Breast epithelium (tissue), 4 donors: Measurements from ENCODE around the gene LMOD1. TPM values are rescaled to one million over a fixed set of nuclear protein-coding genes. Genes with fewer than 3 reads are reported as not detected.

Experiments
- DNase-seq, 2 donors: peaks; one replicate each; pipeline ENCODE4 v3.0.0-alpha.2; 2019; ENCODE audit warnings: low spot score in 2 of 2
- H3K27ac ChIP-seq, 2 donors: fragments of 200-600 bp; sonication (generic) in 1 of 2; one replicate each; pipeline ENCODE4 v1.5.1; 2016 to 2019; ENCODE audit warnings: mild to moderate bottlenecking in 1 of 2
- H3K27me3 ChIP-seq, 2 donors: fragments of 200-600 bp; sonication (generic) in 1 of 2; one replicate each; pipeline versions ENCODE4 v1.5.1 to v1.6.0; 2017 to 2019; ENCODE audit warnings: control low read depth in 1 of 2, mild to moderate bottlenecking in 1 of 2
- H3K36me3 ChIP-seq: fragments of 200-600 bp; one replicate; pipeline ENCODE4 v1.5.1; 2019
- H3K4me1 ChIP-seq, 2 donors: fragments of 200-600 bp; sonication (generic); one replicate each; pipeline ENCODE4 v1.5.1; 2016 to 2019; ENCODE audit warnings: control low read depth in 1 of 2
- H3K4me3 ChIP-seq, 3 donors: fragments of 200-600 bp; sonication (generic); 1 replicate in 2 of 3; 2 replicates in 1 of 3; pipeline ENCODE4 v1.5.1; 2016 to 2019; ENCODE audit warnings: mild to moderate bottlenecking in 3 of 3, moderate library complexity in 2 of 3
- H3K9me3 ChIP-seq, 2 donors: fragments of 200-600 bp; sonication (generic) in 1 of 2; one replicate each; pipeline ENCODE4 v1.5.1; 2016 to 2019; ENCODE audit warnings: control low read depth in 1 of 2
- POLR2A ChIP-seq: fragments of 450-650 bp; IDR thresholded peaks from one replicate; pipeline ENCODE4 v1.6.1; 2016; ENCODE audit warnings: antibody characterized with exemption, mild to moderate bottlenecking, moderate library complexity
- POLR2AphosphoS5 ChIP-seq, 3 donors: sonication (generic); formaldehyde crosslinking; IDR thresholded peaks; one replicate each; pipeline ENCODE4 v1.6.1; 2017; ENCODE audit warnings: antibody characterized with exemption in 3 of 3
- intact Hi-C: fragments of 100-400 bp; cut with DNase I; formaldehyde crosslinking; loops from one replicate; pipeline ENCODE4 v1.15.1; 2023; ENCODE audit warnings: low total_unique reads
- total RNA-seq, 3 donors: library from RNA; depleted of rRNA; stranded (reverse); fragments of >200 nt; gene quantifications; one replicate each; pipeline ENCODE4 v1.1.0, GENCODE V29; 2016
- TF ChIP-seq, protein P1 (sequence below), 3 donors: fragments of 450-650 bp; IDR thresholded peaks; one replicate each; pipeline ENCODE4 v1.5.1; 2016 to 2017; ENCODE audit warnings: antibody characterized with exemption in 3 of 3, mild to moderate bottlenecking in 3 of 3, moderate library complexity in 3 of 3

LMOD1 gene
- total RNA-seq, result 10 to 100 TPM; 60.0 to 92.2 (median 87.2) TPM

GRCh38 chr1:201946224-201946908 lies at the start of gene LMOD1:
Gene LMOD1, minus strand, starts transcription at chr1:201946548. Its CDS starts 208 bp downstream, at chr1:201946340.
- peak; percentile 83 to 97 for DNase-seq
- no peaks in the 10 kb centered on the region for H3K36me3 ChIP-seq
- peak within 1 kb of the TSS; percentile 55 to 67 (median 67) for H3K4me3 ChIP-seq
- intact Hi-C loops, result no loop called here
- peak within 1 kb of the TSS; percentile 90 to 92 for H3K27ac ChIP-seq
- TF ChIP-seq, protein P1, sequence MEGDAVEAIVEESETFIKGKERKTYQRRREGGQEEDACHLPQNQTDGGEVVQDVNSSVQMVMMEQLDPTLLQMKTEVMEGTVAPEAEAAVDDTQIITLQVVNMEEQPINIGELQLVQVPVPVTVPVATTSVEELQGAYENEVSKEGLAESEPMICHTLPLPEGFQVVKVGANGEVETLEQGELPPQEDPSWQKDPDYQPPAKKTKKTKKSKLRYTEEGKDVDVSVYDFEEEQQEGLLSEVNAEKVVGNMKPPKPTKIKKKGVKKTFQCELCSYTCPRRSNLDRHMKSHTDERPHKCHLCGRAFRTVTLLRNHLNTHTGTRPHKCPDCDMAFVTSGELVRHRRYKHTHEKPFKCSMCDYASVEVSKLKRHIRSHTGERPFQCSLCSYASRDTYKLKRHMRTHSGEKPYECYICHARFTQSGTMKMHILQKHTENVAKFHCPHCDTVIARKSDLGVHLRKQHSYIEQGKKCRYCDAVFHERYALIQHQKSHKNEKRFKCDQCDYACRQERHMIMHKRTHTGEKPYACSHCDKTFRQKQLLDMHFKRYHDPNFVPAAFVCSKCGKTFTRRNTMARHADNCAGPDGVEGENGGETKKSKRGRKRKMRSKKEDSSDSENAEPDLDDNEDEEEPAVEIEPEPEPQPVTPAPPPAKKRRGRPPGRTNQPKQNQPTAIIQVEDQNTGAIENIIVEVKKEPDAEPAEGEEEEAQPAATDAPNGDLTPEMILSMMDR (IDR thresholded peaks at IDR 0.05), result peak in 1 of 3 donors; percentile 13
- peak; percentile 68 to 90 (median 85) for TF ChIP-seq POLR2AphosphoS5 (IDR thresholded peaks at IDR 0.05)
- peak; percentile 67 for TF ChIP-seq POLR2A
- H3K27me3 ChIP-seq, result no peaks in the 10 kb centered on the region
- no peaks in the 10 kb centered on the region for H3K9me3 ChIP-seq
- no peaks in the 10 kb centered on the region for H3K4me1 ChIP-seq

DNA sequence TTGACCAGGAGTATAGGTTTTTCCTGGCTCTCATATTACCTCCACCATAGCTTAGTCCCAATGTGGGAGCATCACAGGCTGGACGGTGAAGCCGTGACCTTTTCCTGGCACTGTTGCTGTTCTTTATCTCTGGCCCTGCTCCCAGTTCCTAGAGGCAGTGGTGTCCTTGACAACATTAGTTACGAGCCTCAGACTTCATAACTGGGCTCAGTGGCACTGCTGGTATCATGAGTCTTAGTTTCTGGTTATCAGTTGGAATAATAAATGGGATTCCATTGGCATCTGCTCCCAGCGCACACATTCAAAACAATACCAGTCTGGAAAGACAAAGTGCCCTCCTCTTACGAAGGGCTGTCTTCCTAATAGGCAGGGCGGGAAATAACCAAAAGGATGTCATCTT lies 44.1 kb upstream of the LMOD1 start:
- Histone ChIP-seq H3K9me3 (no peaks in the 10 kb centered on the region), H3K36me3 (peaks cover 7% of the 10 kb centered on the region), H3K27me3 (no peaks in the 10 kb centered on the region), H3K4me1 (no peaks in the 10 kb centered on the region), H3K4me3 (no peak overlapping the region), H3K27ac (no peak overlapping the region)
- intact Hi-C loops, result no loop called here
- TF ChIP-seq POLR2A (no peak), POLR2AphosphoS5 (IDR thresholded peaks at IDR 0.05) (no peak)
- TF ChIP-seq, protein P1 (IDR thresholded peaks at IDR 0.05), result no peak
- DNase-seq, result no peak

GRCh38 chr1:201989354-201990128 lies 43.2 kb upstream of the LMOD1 start:
- peaks cover 7% of the 10 kb centered on the region for H3K36me3 ChIP-seq
- DNase-seq, result no peak
- no peaks in the 10 kb centered on the region for H3K27me3 ChIP-seq
- peak overlapping the region; percentile 25 to 52 for H3K27ac ChIP-seq
- no peaks in the 10 kb centered on the region for H3K4me1 ChIP-seq
- TF ChIP-seq, protein P1 (IDR thresholded peaks at IDR 0.05), result no peak
- TF ChIP-seq POLR2AphosphoS5 (IDR thresholded peaks at IDR 0.05) (no peak), POLR2A (no peak)
- H3K4me3 ChIP-seq, result no peak overlapping the region
- no peaks in the 10 kb centered on the region for H3K9me3 ChIP-seq
- intact Hi-C loops, result no loop called here

GRCh38 chr1:201988601-201989000 lies 42.3 kb upstream of the LMOD1 start:
- H3K27me3 ChIP-seq, result no peaks in the 10 kb centered on the region
- H3K9me3 ChIP-seq, result no peaks in the 10 kb centered on the region
- H3K36me3 ChIP-seq, result peaks cover 7% of the 10 kb centered on the region
- H3K4me1 ChIP-seq, result no peaks in the 10 kb centered on the region
- intact Hi-C loops, result no loop called here
- peak overlapping the region; percentile 2 to 52 for H3K27ac ChIP-seq
- TF ChIP-seq POLR2A (no peak), POLR2AphosphoS5 (IDR thresholded peaks at IDR 0.05) (no peak)
- TF ChIP-seq, protein P1 (IDR thresholded peaks at IDR 0.05), result no peak
- H3K4me3 ChIP-seq, result no peak overlapping the region
- no peak for DNase-seq

DNA sequence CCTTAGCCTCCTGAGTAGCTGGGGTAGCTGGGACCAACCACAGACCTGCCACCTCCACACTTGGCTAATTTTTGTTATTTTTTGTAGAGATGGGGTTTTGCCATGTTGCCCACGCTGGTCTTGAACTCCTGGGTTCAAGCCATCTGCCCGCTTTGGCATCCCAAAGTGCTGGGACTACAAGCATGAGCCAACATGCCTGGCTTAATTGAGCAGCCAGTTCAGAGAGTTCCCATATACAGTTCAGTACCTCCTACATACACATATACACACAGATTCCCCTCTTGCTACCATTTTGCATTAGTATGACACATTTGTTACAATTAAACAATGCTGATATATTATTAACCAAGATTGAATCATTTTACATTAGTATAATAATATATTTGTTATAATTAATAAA lies 39.0 kb upstream of the LMOD1 start:
- Histone ChIP-seq H3K27me3 (no peaks in the 10 kb centered on the region), H3K4me3 (no peak overlapping the region), H3K4me1 (no peaks in the 10 kb centered on the region), H3K27ac (peak overlapping the region in 1 of 2 donors; percentile 38), H3K9me3 (no peaks in the 10 kb centered on the region), H3K36me3 (peaks cover 7% of the 10 kb centered on the region)
- TF ChIP-seq POLR2A (no peak), POLR2AphosphoS5 (IDR thresholded peaks at IDR 0.05) (no peak)
- TF ChIP-seq, protein P1 (IDR thresholded peaks at IDR 0.05), result no peak
- intact Hi-C loops, result no loop called here
- DNase-seq, result no peak
